Activated CD4-positive, alpha-beta T cell treated with anti-CD3 and anti-CD28 coated beads for 36 hours (primary cell): ENCODE measurements around the gene SPACA6. TPM values are rescaled to one million over a fixed set of nuclear protein-coding genes. Genes with fewer than 3 reads are reported as not detected.

Experiments
- ATAC-seq: fragments of 200-7000 bp; cut with Tn5 transposase; one replicate; pipeline ENCODE4 v1.10.0; 2021; ENCODE audit warnings: mild to moderate bottlenecking, moderate library complexity
- CTCF ChIA-PET: fragments of 350-600 bp; sonication (Branson Sonifier 250); formaldehyde crosslinking; loops from one replicate; lab custom pipeline; 2021; ENCODE audit warnings: antibody characterized with exemption; lab: Charles Lee
- POLR2A ChIA-PET: fragments of 350-600 bp; sonication (Branson Sonifier 250); formaldehyde crosslinking; loops from one replicate; lab custom pipeline; 2021; ENCODE audit warnings: antibody characterized with exemption, inconsistent platforms; lab: Charles Lee
- DNase-seq: peaks from one replicate; pipeline ENCODE4 v3.0.0-alpha.2; 2020
- H3K27ac Mint-ChIP-seq: one replicate; pipeline ENCODE4 v1.8.0; 2021; ENCODE audit warnings: mixed read lengths
- H3K27me3 Mint-ChIP-seq: one replicate; pipeline ENCODE4 v1.8.0; 2021; ENCODE audit warnings: mixed read lengths
- H3K36me3 Mint-ChIP-seq: one replicate; pipeline ENCODE4 v1.8.0; 2021; ENCODE audit warnings: low read depth, mixed read lengths
- H3K4me1 Mint-ChIP-seq: one replicate; pipeline ENCODE4 v1.8.0; 2021; ENCODE audit warnings: mixed read lengths
- H3K4me3 Mint-ChIP-seq: one replicate; pipeline ENCODE4 v1.8.0; 2021; ENCODE audit warnings: mild to moderate bottlenecking, moderate library complexity, mixed read lengths
- H3K9me3 Mint-ChIP-seq: one replicate; pipeline ENCODE4 v1.8.0; 2021; ENCODE audit warnings: low read depth, mixed read lengths
- intact Hi-C, 2 experiments: fragments of 100-400 bp; cut with DNase I in 1 of 2; cut with micrococcal nuclease in 1 of 2; formaldehyde crosslinking; loops; one replicate each; pipeline versions ENCODE4 v1.14.2 to v1.15.1; 2022 to 2024; cut with DNase I, micrococcal nuclease
- total RNA-seq, 2 experiments: library from RNA; stranded (reverse); gene quantifications; one replicate each; pipeline ENCODE4 v1.2.3, GENCODE V29; 2021

SPACA6 gene
- total RNA-seq, 2 experiments from 2014 or later, result 8.3 to 9.1 TPM

DNA sequence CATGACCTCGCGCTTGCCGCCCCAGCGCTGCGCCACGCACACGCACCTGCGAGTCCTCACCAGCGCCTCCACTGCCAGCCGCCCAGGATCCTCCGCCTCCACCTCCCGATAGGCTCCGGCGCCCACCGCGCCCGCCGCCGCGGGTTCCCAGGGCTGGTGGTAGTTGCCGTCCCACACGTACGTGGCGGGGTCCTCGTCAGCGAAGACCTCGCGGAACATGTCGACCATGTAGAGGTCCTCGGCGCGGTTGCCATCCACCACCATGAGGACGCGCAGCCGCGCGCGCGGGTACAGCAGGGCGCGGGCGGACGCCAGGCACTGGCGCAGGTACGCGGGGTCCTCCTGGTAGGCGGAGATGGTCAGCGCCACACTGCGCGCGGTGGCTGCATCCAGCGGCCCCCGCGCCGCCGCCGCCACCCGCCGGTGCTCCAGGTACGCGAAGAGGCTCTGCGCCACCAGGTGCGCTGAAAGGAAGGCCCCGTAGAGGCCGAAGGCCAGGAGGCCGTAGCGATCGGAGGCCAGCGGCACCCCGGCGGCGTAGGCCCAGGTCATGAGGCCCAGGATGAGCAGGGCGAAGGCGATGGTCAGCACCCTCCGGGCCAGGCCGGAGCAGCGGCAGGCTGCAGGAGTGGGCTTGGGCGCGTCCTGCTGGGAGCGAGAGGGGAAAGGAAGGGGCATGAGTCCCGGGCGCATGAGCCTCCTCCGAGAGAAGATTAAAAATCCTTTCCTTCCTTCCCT, 26.3 kb downstream of the SPACA6 start:
- ATAC-seq, result no peak
- POLR2A ChIA-PET, result no interaction called here
- intact Hi-C loops, result no loop called here

DNA sequence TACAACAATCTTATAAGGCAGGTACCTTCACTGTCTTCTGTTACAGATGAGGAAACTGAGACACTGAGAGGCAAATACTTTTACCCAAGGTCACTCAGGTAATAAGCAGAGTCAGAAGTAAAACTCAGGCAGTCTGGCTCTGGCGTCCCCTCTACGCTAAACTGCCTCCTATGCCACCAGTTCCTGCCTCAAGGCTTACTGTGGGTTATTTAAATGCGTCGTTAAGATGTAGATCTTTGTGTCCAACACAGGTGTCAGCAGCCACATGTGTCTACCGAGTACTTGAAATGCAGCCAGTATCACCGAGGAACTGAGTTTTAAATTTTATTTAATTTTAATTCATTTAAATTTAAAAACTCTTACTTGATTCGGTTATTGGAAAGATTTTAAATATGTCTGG, 28.8 kb downstream of the SPACA6 start:
- Mint-ChIP-seq H3K27me3 (peaks cover 46% of the 10 kb centered on the region), H3K36me3 (no peaks in the 10 kb centered on the region), H3K4me3 (no peak overlapping the region), H3K27ac (no peak overlapping the region), H3K4me1 (peaks cover 2% of the 10 kb centered on the region), H3K9me3 (no peaks in the 10 kb centered on the region)
- POLR2A ChIA-PET, result no interaction called here
- DNase-seq, result no peak
- CTCF ChIA-PET, result no interaction called here
- intact Hi-C loops, result no loop called here
- ATAC-seq, result no peak

More for the DNA sequence above, 26.3 kb downstream of the SPACA6 start:
- Mint-ChIP-seq H3K9me3 (no peaks in the 10 kb centered on the region), H3K4me1 (peaks cover 2% of the 10 kb centered on the region), H3K27me3 (peaks cover 38% of the 10 kb centered on the region), H3K4me3 (no peak overlapping the region), H3K27ac (no peak overlapping the region), H3K36me3 (no peaks in the 10 kb centered on the region)
- CTCF ChIA-PET, result interaction anchor here (0.6 kb wide), 1 partner anchor 410 kb away, joined by 4 read pairs; no protein-coding TSS in a partner anchor
- DNase-seq, result no peak

DNA sequence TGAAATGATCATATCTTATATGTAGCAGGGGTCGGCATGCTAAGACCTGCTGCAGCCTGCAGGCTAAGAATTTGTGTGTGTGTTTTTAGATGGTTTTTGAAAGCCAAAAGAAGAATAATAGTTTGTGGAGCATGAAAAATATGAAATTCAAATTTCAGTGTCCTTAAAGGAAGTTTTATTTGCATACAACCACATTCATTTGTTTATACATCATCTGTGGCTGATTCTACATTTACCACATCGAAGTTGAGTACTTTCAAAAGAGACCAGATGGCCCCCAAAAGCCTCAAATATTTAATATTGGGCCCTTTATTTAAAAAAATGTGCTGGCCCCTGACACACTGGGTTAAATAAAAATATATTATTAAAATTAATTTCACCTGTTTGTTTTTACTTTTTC, 29.4 kb downstream of the SPACA6 start:
- no peaks in the 10 kb centered on the region for H3K36me3 Mint-ChIP-seq
- H3K4me1 Mint-ChIP-seq, result peaks cover 2% of the 10 kb centered on the region
- no peak for ATAC-seq
- POLR2A ChIA-PET, result no interaction called here
- no peak overlapping the region for H3K27ac Mint-ChIP-seq
- intact Hi-C loops, result no loop called here
- peaks cover 52% of the 10 kb centered on the region for H3K27me3 Mint-ChIP-seq
- no peak overlapping the region for H3K4me3 Mint-ChIP-seq
- no peak for DNase-seq
- CTCF ChIA-PET, result no interaction called here
- H3K9me3 Mint-ChIP-seq, result no peaks in the 10 kb centered on the region

DNA sequence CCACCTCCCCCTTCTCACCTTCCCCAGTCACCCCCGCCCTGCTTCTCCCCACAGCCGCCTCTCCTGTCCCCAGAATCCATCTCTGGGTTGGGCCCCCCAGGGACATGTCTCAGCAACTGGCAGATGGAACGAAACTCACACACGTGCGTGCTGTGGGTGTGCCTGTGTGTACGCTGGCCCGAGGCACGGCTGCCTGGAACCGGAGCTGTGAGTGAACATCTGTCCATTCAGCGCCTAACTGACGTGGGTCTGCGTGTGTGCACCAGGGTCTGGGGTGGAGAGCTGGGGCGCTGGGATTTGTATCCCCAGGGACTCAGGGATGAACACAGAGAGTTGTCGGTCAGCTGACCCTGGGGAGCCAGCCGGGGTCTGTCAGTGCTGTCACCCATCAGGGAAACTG, 31.4 kb downstream of the SPACA6 start:
- Mint-ChIP-seq H3K27ac (no peak overlapping the region), H3K4me1 (no peaks in the 10 kb centered on the region), H3K27me3 (peaks cover 47% of the 10 kb centered on the region), H3K4me3 (no peak overlapping the region), H3K36me3 (no peaks in the 10 kb centered on the region), H3K9me3 (no peaks in the 10 kb centered on the region)
- intact Hi-C loops, result no loop called here
- ATAC-seq, result no peak
- no peak for DNase-seq
- CTCF ChIA-PET, result no interaction called here
- POLR2A ChIA-PET, result no interaction called here

DNA sequence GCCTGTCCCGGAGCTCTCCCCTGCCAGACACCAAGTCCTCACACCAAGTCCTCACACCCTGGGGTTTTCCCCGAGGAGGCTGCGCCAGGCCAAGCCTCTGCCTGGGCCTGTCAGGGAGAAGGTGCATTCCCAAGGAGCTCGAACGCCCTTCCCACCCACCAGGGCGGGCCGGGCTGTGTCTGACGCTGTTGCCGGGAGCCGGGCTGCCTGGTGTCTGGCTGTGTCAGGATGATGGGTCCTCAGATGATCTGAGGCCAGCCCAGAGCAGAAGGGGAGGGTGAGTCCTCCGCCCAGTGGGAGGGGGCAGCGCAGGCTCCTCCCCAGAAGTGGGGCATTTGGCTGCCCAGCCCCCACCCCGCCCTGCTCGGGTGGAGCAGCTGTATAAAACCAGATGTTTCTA, 32.9 kb downstream of the SPACA6 start:
- Mint-ChIP-seq H3K36me3 (peaks cover 2% of the 10 kb centered on the region), H3K9me3 (peaks cover 5% of the 10 kb centered on the region), H3K27ac (no peak overlapping the region), H3K27me3 (peaks cover 38% of the 10 kb centered on the region), H3K4me1 (no peaks in the 10 kb centered on the region), H3K4me3 (no peak overlapping the region)
- DNase-seq (no peak), ATAC-seq (no peak)
- POLR2A ChIA-PET, result no interaction called here
- intact Hi-C loops, result no loop called here
- CTCF ChIA-PET, result no interaction called here

DNA sequence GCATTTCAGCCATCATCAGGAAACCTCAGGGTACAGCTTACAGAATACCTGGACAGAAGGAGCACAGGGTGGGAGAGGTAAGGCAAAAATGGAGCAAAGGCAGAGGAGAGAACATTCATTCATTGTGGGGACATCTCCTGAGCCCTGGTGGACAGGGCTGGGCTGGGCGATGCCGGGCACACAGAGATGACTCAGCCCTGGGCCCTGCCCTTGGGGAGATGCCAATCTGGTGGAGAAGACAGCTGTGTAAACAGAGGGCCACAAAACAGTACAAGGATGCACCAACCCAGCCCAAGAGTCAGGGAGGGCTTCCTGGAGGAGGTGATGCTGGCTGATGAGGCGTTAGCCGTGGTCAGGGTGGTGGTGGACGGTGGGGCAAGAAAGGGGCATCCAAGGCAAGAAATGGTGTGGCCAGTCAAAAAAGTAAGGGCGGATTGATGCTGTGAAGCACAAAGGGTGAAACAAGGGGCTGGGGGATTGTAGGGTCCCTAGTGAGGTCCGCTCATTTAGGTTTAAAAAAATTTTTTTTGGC, 34.3 kb downstream of the SPACA6 start:
- Mint-ChIP-seq H3K4me1 (no peaks in the 10 kb centered on the region), H3K27me3 (peaks cover 36% of the 10 kb centered on the region), H3K9me3 (peaks cover 5% of the 10 kb centered on the region), H3K27ac (no peak overlapping the region), H3K36me3 (peaks cover 2% of the 10 kb centered on the region), H3K4me3 (no peak overlapping the region)
- intact Hi-C loops, result no loop called here
- no peak for ATAC-seq
- DNase-seq, result no peak
- ChIA-PET POLR2A (no interaction called here), CTCF (interaction anchor here (1.2 kb wide), 1 partner anchor 70 kb away, joined by 3 read pairs; no protein-coding TSS in a partner anchor)

DNA sequence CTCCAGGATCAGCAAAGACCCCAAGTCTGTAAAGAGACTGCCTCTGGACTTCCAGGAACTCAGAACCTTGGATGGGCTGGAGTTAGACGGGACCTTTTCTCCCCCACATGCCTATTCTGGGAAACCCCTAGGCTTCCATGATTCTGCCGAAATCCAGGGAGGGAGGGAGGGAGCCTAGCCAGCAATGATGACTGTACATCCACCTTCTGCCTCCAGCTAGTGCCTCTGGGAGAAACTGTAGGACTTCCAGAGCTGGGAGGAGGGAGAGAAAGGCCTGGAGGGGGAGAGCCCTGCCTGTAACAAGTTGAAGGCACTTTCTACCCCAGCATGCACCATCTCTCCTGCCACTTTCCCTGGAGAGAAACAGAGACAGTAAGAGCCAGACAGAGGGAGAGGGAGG, 36.7 kb downstream of the SPACA6 start:
- Mint-ChIP-seq H3K36me3 (peaks cover 2% of the 10 kb centered on the region), H3K27me3 (peaks cover 24% of the 10 kb centered on the region), H3K9me3 (peaks cover 5% of the 10 kb centered on the region), H3K4me3 (no peak overlapping the region), H3K27ac (no peak overlapping the region), H3K4me1 (no peaks in the 10 kb centered on the region)
- no peak for ATAC-seq
- ChIA-PET POLR2A (no interaction called here), CTCF (interaction anchor here (0.7 kb wide), 1 partner anchor 70 kb away, joined by 3 read pairs; no protein-coding TSS in a partner anchor)
- DNase-seq, result no peak
- intact Hi-C loops, result no loop called here

DNA sequence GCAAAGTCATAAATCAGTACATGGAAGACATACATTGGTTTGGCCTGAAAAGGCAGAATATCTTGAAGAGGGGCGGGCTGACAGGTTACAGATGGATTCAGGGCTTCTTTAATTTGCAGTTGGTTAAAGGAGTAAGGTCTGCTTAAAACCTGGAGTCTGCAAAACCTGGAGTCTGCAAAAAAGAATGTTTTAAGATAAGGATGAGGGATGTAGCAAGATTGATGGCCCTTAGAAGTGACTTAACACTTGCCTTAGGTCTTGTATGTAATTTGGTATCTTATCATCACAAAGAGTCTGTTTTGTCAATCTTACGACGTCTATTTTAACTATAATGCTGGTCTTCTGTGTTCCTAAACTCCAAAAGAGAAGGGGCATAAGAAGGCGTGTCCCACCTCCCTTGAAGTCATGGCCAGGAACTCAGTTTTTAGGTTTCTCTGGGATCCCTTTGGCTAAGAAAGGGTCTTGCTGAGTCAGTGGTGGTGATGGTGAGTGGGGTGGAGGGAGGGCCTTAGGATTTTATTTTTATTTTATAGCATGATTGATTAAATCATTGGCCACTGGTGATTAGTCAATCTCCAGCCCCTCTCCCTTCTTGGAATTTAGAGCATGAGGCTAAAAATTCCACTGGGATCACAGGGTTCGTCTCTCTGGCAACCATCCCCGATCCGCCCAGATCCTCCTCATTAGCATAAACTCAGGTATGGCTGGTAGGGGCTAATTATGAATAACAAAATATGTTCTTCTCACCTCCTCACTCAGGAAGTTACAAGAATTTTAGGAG, 40.8 kb downstream of the SPACA6 start:
- Mint-ChIP-seq H3K36me3 (peaks cover 2% of the 10 kb centered on the region), H3K27ac (no peak overlapping the region), H3K27me3 (peaks cover 14% of the 10 kb centered on the region), H3K4me3 (no peak overlapping the region), H3K9me3 (peaks cover 5% of the 10 kb centered on the region), H3K4me1 (no peaks in the 10 kb centered on the region)
- DNase-seq (no peak), ATAC-seq (no peak)
- intact Hi-C loops, result no loop called here
- POLR2A ChIA-PET, result no interaction called here
- CTCF ChIA-PET, result no interaction called here

DNA sequence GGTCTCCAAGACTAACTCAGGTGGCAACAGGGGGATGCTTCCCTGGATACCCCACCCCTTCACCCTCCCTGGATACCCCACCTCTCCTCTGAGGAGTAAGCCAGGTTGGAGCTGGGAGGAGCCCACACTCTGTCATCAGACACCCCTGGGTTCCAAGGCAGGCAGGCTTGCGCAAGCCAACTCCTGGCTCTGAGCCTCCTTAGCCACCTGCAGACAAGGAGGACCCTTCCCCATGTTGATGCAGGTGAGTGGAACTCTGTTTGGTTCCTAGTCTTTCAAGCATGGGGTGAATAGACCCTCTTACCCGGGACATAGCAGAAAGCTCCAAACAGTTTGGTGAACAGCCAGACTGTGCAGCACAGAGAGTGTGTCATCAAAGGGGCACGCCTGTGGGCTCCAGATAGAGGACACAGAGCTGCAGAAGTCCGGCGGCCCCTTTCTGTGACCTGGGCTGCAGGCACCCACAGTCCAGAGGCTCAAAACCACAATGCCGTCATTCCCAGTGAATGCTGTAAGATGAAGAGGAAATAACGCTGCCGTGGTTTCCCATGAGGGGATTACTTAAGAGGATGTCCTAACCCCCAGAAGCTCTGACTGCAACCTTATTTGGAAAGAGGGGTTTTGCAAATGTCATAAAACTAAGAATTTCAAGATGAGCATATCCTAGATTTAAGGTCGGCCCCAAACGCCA, 42.8 kb downstream of the SPACA6 start:
- Mint-ChIP-seq H3K4me3 (no peak overlapping the region), H3K27me3 (peaks cover 17% of the 10 kb centered on the region), H3K36me3 (no peaks in the 10 kb centered on the region), H3K9me3 (peaks cover under 1% of the 10 kb centered on the region), H3K4me1 (no peaks in the 10 kb centered on the region), H3K27ac (no peak overlapping the region)
- intact Hi-C loops, result no loop called here
- ChIA-PET CTCF (no interaction called here), POLR2A (no interaction called here)
- no peak for ATAC-seq
- no peak for DNase-seq

DNA sequence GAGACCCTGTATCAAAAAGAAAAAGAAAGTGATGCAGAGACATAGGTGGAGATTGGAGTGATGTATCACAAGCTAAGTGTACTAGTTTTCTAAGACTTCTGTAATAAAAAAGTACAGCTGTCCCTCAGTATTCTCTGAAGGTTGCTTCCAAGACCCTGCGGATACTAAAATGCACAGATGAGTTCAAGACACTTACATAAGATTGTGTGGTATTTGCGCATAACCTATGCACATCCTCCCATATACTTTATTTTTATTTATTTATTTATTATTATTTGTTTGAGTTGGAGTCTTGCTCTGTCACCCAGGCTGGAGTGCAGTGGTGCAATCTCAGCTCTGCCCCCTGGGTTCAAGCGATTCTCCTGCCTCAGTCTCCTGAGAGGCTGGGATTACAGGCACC, 44.3 kb downstream of the SPACA6 start:
- H3K4me3 Mint-ChIP-seq, result no peak overlapping the region
- no peaks in the 10 kb centered on the region for H3K4me1 Mint-ChIP-seq
- ChIA-PET CTCF (interaction anchor here (1.3 kb wide), 1 partner anchor 43 kb away, joined by 3 read pairs; no protein-coding TSS in a partner anchor), POLR2A (no interaction called here)
- no peak for ATAC-seq
- no peaks in the 10 kb centered on the region for H3K36me3 Mint-ChIP-seq
- H3K27ac Mint-ChIP-seq, result no peak overlapping the region
- no peaks in the 10 kb centered on the region for H3K9me3 Mint-ChIP-seq
- H3K27me3 Mint-ChIP-seq, result peaks cover 14% of the 10 kb centered on the region
- no peak for DNase-seq
- intact Hi-C loops, result no loop called here

DNA sequence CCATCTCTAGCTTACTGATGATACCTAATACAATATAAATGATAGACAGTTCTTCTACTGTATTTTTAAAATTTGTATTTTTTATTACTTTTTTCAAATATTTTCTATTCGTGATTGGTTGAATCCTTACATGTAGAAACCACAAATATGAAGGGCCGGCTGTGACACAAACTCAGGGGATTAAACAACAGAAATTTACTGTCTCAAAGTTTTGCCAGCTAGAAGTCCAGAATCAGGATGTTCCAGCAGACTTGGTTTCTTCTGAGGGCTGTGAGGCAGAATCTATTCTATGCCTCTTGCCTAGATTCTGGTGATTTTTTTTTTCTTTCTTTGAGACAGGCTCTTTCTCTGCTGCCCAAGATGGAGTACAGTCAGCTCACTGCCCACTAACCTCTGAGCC, 44.8 kb downstream of the SPACA6 start:
- CTCF ChIA-PET, result interaction anchor here (0.6 to 1.3 kb wide), 3 partner anchors 43 to 954 kb away, joined by 3 read pairs; no protein-coding TSS in a partner anchor
- POLR2A ChIA-PET, result no interaction called here
- no peaks in the 10 kb centered on the region for H3K9me3 Mint-ChIP-seq
- H3K4me1 Mint-ChIP-seq, result no peaks in the 10 kb centered on the region
- no peaks in the 10 kb centered on the region for H3K36me3 Mint-ChIP-seq
- H3K27ac Mint-ChIP-seq, result no peak overlapping the region
- H3K27me3 Mint-ChIP-seq, result peaks cover 14% of the 10 kb centered on the region
- no peak overlapping the region for H3K4me3 Mint-ChIP-seq
- DNase-seq, result no peak
- ATAC-seq, result no peak
- intact Hi-C loops, result no loop called here
